GM23338 (cell line): Measurements from ENCODE around the gene ATP6V0C. TPM values are rescaled to one million over a fixed set of nuclear protein-coding genes. Genes with fewer than 3 reads are reported as not detected.

Experiments
- CREB1 ChIP-seq: fragments of 250-450 bp; sonication (Bioruptor Pico); IDR thresholded peaks from 2 replicates; pipeline ENCODE4 v1.5.0; 2020; ENCODE audit warnings: low read depth, mild to moderate bottlenecking, moderate library complexity
- EZH2 ChIP-seq: fragments of 200-600 bp; sonication (generic); IDR thresholded peaks from one replicate; pipeline ENCODE4 v1.8.0; 2017; ENCODE audit warnings: antibody characterized with exemption, mild to moderate bottlenecking, low read depth; ENCODE audit not compliant: unreplicated experiment
- JUNB ChIP-seq: IDR thresholded peaks from one replicate; pipeline ENCODE4 v1.6.1; 2016; ENCODE audit warnings: antibody characterized with exemption; ENCODE audit not compliant: unreplicated experiment
- POLR2AphosphoS5 ChIP-seq: IDR thresholded peaks from 2 replicates; pipeline ENCODE4 v1.6.1; 2016; ENCODE audit warnings: antibody characterized with exemption, low read depth
- STAT1 ChIP-seq: IDR thresholded peaks from one replicate; pipeline ENCODE4 v1.6.1; 2016; ENCODE audit warnings: antibody characterized with exemption; ENCODE audit not compliant: unreplicated experiment
- ZNF331 ChIP-seq: fragments of 250-450 bp; sonication (Bioruptor Pico); IDR thresholded peaks from 2 replicates; pipeline ENCODE4 v1.5.0; 2020; ENCODE audit warnings: low read depth, mild to moderate bottlenecking, moderate library complexity
- polyA plus RNA-seq: library from polyadenylated mRNA; unstranded; fragments of >200 nt; fragmentation: Nextera tagmentation; extraction: Ambion mirVana; gene quantifications from 2 replicates; pipeline ENCODE4 v1.2.1, GENCODE V29; 2016
- total RNA-seq: library from RNA; depleted of rRNA; stranded (reverse); fragments of >200 nt; shearing (Covaris generic); gene quantifications from 2 replicates; pipeline ENCODE4 v1.2.3, GENCODE V29; 2014
- TF ChIP-seq, protein P1 (sequence below): fragments of 250-450 bp; sonication (Bioruptor Pico); IDR thresholded peaks from 2 replicates; pipeline ENCODE4 v1.5.0; 2020; ENCODE audit warnings: mild to moderate bottlenecking, moderate library complexity
- TF ChIP-seq, protein P2 (sequence below): IDR thresholded peaks from 2 replicates; pipeline ENCODE4 v1.6.1; 2016; ENCODE audit warnings: antibody characterized with exemption
- TF ChIP-seq, protein P3 (sequence below), 2 experiments: fragments of 200-600 bp in 1 of 2; sonication (generic) in 1 of 2; conservative IDR thresholded peaks; 2 replicates each; pipeline versions ENCODE4 v1.5.1 to v1.6.1; 2016 to 2017; ENCODE audit warnings: antibody characterized with exemption in 2 of 2, low read depth in 2 of 2, mild to moderate bottlenecking in 2 of 2, moderate library complexity in 1 of 2

ATP6V0C gene
- total and polyA plus RNA-seq, 2 experiments from 2014 or later = 98.2 to 162 TPM

DNA sequence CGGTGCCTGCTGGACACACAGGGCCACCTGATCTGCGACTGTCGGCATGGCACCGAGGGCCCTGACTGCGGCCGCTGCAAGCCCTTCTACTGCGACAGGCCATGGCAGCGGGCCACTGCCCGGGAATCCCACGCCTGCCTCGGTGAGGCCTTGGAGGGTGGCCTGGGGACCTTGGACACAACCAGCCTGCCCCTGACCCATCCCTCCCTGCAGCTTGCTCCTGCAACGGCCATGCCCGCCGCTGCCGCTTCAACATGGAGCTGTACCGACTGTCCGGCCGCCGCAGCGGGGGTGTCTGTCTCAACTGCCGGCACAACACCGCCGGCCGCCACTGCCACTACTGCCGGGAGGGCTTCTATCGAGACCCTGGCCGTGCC is 41.3 kb upstream of the ATP6V0C start (continued):
- TF ChIP-seq, protein P1, sequence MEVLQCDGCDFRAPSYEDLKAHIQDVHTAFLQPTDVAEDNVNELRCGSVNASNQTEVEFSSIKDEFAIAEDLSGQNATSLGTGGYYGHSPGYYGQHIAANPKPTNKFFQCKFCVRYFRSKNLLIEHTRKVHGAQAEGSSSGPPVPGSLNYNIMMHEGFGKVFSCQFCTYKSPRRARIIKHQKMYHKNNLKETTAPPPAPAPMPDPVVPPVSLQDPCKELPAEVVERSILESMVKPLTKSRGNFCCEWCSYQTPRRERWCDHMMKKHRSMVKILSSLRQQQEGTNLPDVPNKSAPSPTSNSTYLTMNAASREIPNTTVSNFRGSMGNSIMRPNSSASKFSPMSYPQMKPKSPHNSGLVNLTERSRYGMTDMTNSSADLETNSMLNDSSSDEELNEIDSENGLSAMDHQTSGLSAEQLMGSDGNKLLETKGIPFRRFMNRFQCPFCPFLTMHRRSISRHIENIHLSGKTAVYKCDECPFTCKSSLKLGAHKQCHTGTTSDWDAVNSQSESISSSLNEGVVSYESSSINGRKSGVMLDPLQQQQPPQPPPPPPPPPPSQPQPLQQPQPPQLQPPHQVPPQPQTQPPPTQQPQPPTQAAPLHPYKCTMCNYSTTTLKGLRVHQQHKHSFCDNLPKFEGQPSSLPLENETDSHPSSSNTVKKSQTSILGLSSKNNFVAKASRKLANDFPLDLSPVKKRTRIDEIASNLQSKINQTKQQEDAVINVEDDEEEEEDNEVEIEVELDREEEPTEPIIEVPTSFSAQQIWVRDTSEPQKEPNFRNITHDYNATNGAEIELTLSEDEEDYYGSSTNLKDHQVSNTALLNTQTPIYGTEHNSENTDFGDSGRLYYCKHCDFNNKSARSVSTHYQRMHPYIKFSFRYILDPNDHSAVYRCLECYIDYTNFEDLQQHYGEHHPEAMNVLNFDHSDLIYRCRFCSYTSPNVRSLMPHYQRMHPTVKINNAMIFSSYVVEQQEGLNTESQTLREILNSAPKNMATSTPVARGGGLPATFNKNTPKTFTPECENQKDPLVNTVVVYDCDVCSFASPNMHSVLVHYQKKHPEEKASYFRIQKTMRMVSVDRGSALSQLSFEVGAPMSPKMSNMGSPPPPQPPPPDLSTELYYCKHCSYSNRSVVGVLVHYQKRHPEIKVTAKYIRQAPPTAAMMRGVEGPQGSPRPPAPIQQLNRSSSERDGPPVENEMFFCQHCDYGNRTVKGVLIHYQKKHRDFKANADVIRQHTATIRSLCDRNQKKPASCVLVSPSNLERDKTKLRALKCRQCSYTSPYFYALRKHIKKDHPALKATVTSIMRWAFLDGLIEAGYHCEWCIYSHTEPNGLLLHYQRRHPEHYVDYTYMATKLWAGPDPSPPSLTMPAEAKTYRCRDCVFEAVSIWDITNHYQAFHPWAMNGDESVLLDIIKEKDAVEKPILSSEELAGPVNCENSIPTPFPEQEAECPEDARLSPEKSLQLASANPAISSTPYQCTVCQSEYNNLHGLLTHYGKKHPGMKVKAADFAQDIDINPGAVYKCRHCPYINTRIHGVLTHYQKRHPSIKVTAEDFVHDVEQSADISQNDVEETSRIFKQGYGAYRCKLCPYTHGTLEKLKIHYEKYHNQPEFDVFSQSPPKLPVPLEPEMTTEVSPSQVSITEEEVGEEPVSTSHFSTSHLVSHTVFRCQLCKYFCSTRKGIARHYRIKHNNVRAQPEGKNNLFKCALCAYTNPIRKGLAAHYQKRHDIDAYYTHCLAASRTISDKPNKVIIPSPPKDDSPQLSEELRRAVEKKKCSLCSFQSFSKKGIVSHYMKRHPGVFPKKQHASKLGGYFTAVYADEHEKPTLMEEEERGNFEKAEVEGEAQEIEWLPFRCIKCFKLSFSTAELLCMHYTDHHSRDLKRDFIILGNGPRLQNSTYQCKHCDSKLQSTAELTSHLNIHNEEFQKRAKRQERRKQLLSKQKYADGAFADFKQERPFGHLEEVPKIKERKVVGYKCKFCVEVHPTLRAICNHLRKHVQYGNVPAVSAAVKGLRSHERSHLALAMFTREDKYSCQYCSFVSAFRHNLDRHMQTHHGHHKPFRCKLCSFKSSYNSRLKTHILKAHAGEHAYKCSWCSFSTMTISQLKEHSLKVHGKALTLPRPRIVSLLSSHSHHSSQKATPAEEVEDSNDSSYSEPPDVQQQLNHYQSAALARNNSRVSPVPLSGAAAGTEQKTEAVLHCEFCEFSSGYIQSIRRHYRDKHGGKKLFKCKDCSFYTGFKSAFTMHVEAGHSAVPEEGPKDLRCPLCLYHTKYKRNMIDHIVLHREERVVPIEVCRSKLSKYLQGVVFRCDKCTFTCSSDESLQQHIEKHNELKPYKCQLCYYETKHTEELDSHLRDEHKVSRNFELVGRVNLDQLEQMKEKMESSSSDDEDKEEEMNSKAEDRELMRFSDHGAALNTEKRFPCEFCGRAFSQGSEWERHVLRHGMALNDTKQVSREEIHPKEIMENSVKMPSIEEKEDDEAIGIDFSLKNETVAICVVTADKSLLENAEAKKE (CRISPR knock-in tag) = no peak
- TF ChIP-seq CREB1 (CRISPR knock-in tag) (no peak), STAT1 (no peak), EZH2 (no peak), JUNB (no peak), ZNF331 (CRISPR knock-in tag) (no peak), POLR2AphosphoS5 (no peak)
- TF ChIP-seq, protein P2, sequence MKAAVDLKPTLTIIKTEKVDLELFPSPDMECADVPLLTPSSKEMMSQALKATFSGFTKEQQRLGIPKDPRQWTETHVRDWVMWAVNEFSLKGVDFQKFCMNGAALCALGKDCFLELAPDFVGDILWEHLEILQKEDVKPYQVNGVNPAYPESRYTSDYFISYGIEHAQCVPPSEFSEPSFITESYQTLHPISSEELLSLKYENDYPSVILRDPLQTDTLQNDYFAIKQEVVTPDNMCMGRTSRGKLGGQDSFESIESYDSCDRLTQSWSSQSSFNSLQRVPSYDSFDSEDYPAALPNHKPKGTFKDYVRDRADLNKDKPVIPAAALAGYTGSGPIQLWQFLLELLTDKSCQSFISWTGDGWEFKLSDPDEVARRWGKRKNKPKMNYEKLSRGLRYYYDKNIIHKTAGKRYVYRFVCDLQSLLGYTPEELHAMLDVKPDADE = no peak
- TF ChIP-seq, protein P3, sequence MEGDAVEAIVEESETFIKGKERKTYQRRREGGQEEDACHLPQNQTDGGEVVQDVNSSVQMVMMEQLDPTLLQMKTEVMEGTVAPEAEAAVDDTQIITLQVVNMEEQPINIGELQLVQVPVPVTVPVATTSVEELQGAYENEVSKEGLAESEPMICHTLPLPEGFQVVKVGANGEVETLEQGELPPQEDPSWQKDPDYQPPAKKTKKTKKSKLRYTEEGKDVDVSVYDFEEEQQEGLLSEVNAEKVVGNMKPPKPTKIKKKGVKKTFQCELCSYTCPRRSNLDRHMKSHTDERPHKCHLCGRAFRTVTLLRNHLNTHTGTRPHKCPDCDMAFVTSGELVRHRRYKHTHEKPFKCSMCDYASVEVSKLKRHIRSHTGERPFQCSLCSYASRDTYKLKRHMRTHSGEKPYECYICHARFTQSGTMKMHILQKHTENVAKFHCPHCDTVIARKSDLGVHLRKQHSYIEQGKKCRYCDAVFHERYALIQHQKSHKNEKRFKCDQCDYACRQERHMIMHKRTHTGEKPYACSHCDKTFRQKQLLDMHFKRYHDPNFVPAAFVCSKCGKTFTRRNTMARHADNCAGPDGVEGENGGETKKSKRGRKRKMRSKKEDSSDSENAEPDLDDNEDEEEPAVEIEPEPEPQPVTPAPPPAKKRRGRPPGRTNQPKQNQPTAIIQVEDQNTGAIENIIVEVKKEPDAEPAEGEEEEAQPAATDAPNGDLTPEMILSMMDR (conservative IDR thresholded peaks at IDR 0.05; ENCODE audit: low read depth in 2 of 2) = no peak
